HUES48 (cell line): ENCODE data around the gene PTPRN2.
"Not testable (repeated sequence)": the region's sequence is repeated elsewhere in the genome, so short reads cannot be mapped to it uniquely, and the experiment has no call there.

ENCODE experiments used
- H3K27ac ChIP-seq: one replicate; pipeline ENCODE4 v1.7.0; 2013; ENCODE audit warnings: low read depth, low read length, inconsistent platforms
- H3K27me3 ChIP-seq: 2 replicates; pipeline ENCODE4 v1.6.1; 2013; ENCODE audit warnings: mild to moderate bottlenecking, low read length; ENCODE audit not compliant: control insufficient read depth, insufficient read depth
- H3K36me3 ChIP-seq: 2 replicates; pipeline ENCODE4 v1.6.1; 2013; ENCODE audit warnings: low read length; ENCODE audit not compliant: control insufficient read depth, insufficient read depth
- H3K4me1 ChIP-seq: 2 replicates; pipeline ENCODE4 v1.6.1; 2013; ENCODE audit warnings: mild to moderate bottlenecking, low read length; ENCODE audit not compliant: control insufficient read depth, insufficient read depth
- H3K4me3 ChIP-seq: 2 replicates; pipeline ENCODE4 v1.5.1; 2013; ENCODE audit warnings: mild to moderate bottlenecking, low read depth, low read length
- H3K9ac ChIP-seq: 2 replicates; pipeline ENCODE4 v1.6.1; 2013; ENCODE audit warnings: mild to moderate bottlenecking, low read depth, low read length, moderate library complexity
- H3K9me3 ChIP-seq: 2 replicates; pipeline ENCODE4 v1.6.1; 2013; ENCODE audit warnings: low read length; ENCODE audit not compliant: control insufficient read depth, insufficient read depth

The PTPRN2 gene

GRCh38 chr7:157854066-157854891, 733.3 kb downstream of the PTPRN2 start:
- H3K9ac ChIP-seq, result no peak overlapping the region
- no peak overlapping the region for H3K27ac ChIP-seq
- H3K4me3 ChIP-seq, result no peak overlapping the region
- no peaks in the 10 kb centered on the region for H3K27me3 ChIP-seq
- no peaks in the 10 kb centered on the region for H3K9me3 ChIP-seq
- H3K4me1 ChIP-seq, result peaks cover 9% of the 10 kb centered on the region
- no peaks in the 10 kb centered on the region for H3K36me3 ChIP-seq

GRCh38 chr7:157853789-157854065, 733.9 kb downstream of the PTPRN2 start:
- H3K27ac ChIP-seq, result no peak overlapping the region
- no peak overlapping the region for H3K4me3 ChIP-seq
- no peak overlapping the region for H3K9ac ChIP-seq
- H3K36me3 ChIP-seq, result no peaks in the 10 kb centered on the region
- H3K4me1 ChIP-seq, result peaks cover 9% of the 10 kb centered on the region
- H3K9me3 ChIP-seq, result no peaks in the 10 kb centered on the region
- H3K27me3 ChIP-seq, result no peaks in the 10 kb centered on the region

GRCh38 chr7:157853076-157853788, 734.4 kb downstream of the PTPRN2 start:
- Histone ChIP-seq H3K9ac (no peak overlapping the region), H3K4me3 (no peak overlapping the region), H3K27me3 (no peaks in the 10 kb centered on the region), H3K36me3 (no peaks in the 10 kb centered on the region), H3K9me3 (no peaks in the 10 kb centered on the region), H3K4me1 (peaks cover 9% of the 10 kb centered on the region), H3K27ac (no peak overlapping the region)

- Histone ChIP-seq H3K4me3 (no peak overlapping the region), H3K27ac (no peak overlapping the region), H3K9me3 (no peaks in the 10 kb centered on the region), H3K9ac (no peak overlapping the region), H3K27me3 (no peaks in the 10 kb centered on the region), H3K4me1 (peaks cover 9% of the 10 kb centered on the region), H3K36me3 (no peaks in the 10 kb centered on the region)
Measured at GRCh38 chr7:157851501-157852067, 736.0 kb downstream of the PTPRN2 start.

GRCh38 chr7:157850481-157851444, 736.9 kb downstream of the PTPRN2 start:
- Histone ChIP-seq H3K9me3 (no peaks in the 10 kb centered on the region), H3K27ac (no peak overlapping the region), H3K27me3 (no peaks in the 10 kb centered on the region), H3K4me1 (peaks cover 9% of the 10 kb centered on the region), H3K9ac (no peak overlapping the region), H3K4me3 (no peak overlapping the region), H3K36me3 (no peaks in the 10 kb centered on the region)

GRCh38 chr7:157849726-157850125, 737.9 kb downstream of the PTPRN2 start:
- H3K9me3 ChIP-seq, result no peaks in the 10 kb centered on the region
- H3K4me3 ChIP-seq, result no peak overlapping the region

GRCh38 chr7:157849341-157849596, 738.4 kb downstream of the PTPRN2 start:
- no peak overlapping the region for H3K4me3 ChIP-seq
- H3K36me3 ChIP-seq, result no peaks in the 10 kb centered on the region
- H3K27ac ChIP-seq, result no peak overlapping the region
- no peak overlapping the region for H3K9ac ChIP-seq
- no peaks in the 10 kb centered on the region for H3K27me3 ChIP-seq
- peaks cover 9% of the 10 kb centered on the region for H3K4me1 ChIP-seq
- no peaks in the 10 kb centered on the region for H3K9me3 ChIP-seq

More at GRCh38 chr7:157849726-157850125, 737.9 kb downstream of the PTPRN2 start:
- Histone ChIP-seq H3K27me3 (no peaks in the 10 kb centered on the region), H3K36me3 (no peaks in the 10 kb centered on the region), H3K9ac (no peak overlapping the region), H3K27ac (no peak overlapping the region), H3K4me1 (peaks cover 9% of the 10 kb centered on the region)

GRCh38 chr7:157848508-157849340, 738.9 kb downstream of the PTPRN2 start:
- no peak overlapping the region for H3K27ac ChIP-seq
- H3K27me3 ChIP-seq, result no peaks in the 10 kb centered on the region
- no peaks in the 10 kb centered on the region for H3K9me3 ChIP-seq
- H3K4me1 ChIP-seq, result peaks cover 10% of the 10 kb centered on the region
- no peaks in the 10 kb centered on the region for H3K36me3 ChIP-seq
- H3K9ac ChIP-seq, result no peak overlapping the region
- no peak overlapping the region for H3K4me3 ChIP-seq

- not testable (repeated sequence) for H3K9ac ChIP-seq, H3K4me3 ChIP-seq, H3K27ac ChIP-seq, H3K36me3 ChIP-seq, H3K9me3 ChIP-seq, H3K27me3 ChIP-seq
- H3K4me1 ChIP-seq, result peaks cover 18% of the 10 kb centered on the region
Measured at GRCh38 chr7:157847756-157848487, 739.7 kb downstream of the PTPRN2 start.

GRCh38 chr7:157846746-157847145, 740.9 kb downstream of the PTPRN2 start:
- H3K9me3 ChIP-seq, H3K27me3 ChIP-seq, H3K27ac ChIP-seq, H3K9ac ChIP-seq, H3K4me3 ChIP-seq, H3K36me3 ChIP-seq: not testable (repeated sequence)
- peaks cover 25% of the 10 kb centered on the region for H3K4me1 ChIP-seq
